Measurements from ENCODE around the gene DRG1. TPM values are rescaled to one million over a fixed set of nuclear protein-coding genes. Genes with fewer than 3 reads are reported as not detected.
A peak's percentile ranks its signal among the peaks of the same experiment; 100 is the strongest.

DRG1 gene, protein sequence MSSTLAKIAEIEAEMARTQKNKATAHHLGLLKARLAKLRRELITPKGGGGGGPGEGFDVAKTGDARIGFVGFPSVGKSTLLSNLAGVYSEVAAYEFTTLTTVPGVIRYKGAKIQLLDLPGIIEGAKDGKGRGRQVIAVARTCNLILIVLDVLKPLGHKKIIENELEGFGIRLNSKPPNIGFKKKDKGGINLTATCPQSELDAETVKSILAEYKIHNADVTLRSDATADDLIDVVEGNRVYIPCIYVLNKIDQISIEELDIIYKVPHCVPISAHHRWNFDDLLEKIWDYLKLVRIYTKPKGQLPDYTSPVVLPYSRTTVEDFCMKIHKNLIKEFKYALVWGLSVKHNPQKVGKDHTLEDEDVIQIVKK
- 42.1 TPM for total RNA-seq (2013)
- 10 to 100 TPM; 24.7 to 81.3 (median 68.2) TPM for polyA plus RNA-seq
- 12.1 and 15.5 TPM in 2 replicates for polyA minus RNA-seq
- total RNA-seq: 11.4 to 27.3 (median 18.7) reads per million in 11 experiments

DNA sequence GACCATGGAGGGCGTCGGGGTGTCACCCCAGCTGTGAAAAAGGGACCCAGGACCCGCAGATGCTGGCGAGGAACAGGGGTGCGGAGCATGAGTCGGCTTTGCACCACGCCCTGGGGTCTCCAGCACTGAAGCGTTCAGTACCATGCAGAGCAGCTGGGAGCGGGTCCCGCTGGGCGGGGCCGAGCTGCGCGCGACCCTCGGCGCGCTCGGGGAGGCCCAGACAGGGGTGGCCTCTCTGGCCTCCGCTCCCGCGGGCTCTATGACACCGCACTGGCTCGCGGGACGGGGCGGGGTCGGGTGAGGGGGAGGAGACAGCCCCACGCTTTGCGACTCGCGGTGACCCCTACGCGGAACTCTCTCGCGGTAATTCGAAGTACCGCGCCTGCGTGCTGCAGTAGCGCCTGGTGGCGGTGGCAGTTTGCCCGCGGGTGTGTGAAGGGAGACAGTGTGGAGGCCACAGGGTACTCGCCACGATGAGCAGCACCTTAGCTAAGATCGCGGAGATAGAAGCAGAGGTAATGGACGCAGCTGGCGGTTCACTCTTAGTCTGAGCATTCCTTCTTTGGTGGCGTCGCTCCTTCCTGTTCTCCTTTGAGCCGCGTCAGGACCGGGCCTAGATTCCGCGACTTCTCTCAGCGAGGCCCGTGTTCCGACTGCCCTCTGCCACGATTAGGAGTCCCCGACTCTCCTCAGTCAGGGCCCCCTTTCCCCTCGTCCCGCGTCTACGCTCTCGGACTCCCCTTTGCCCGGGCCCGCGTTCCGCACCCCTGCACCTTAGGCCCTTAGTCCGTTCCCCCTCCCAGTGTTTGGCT lies at the start of gene DRG1:
Gene DRG1 (plus strand): TSS at position 394 of the 812 bp plus-strand sequence. CDS start 80 bp downstream, at position 474.
- no peaks in the 10 kb centered on the region for H3K9me3 ChIP-seq (replicated peaks in 1 of 2; ENCODE audit: control insufficient read depth in 1 of 2, insufficient read depth in 1 of 2, low read length in 2 of 2)
- Mint-ChIP-seq H3K36me3 (peaks cover 19 to 35% of the 10 kb centered on the region in 2 donors), H3K9me3 (peaks cover 0 to 3% (median under 1%) of the 10 kb centered on the region in 7 donors), H3K27ac (peak within 1 kb of the TSS; percentile 89 to 97 (median 95)), H3K27me3 (ENCODE audit: low read depth in 3 of 3) (peaks cover 0 to 2% (median 0%) of the 10 kb centered on the region in 3 donors), H3K4me1 (peaks cover 14% of the 10 kb centered on the region), H3K4me3 (peak within 1 kb of the TSS; percentile 92 to 98)
- H4K20me1 ChIP-seq (ENCODE audit: insufficient read depth, low read length): peaks cover 8% of the 10 kb centered on the region
- under 1% methylated on average over 71 of the region's 72 CpGs for WGBS (ENCODE audit: insufficient coverage)
- peak within 1 kb of the TSS; percentile 87 for H3K4me2 ChIP-seq (replicated peaks; ENCODE audit: extremely low read depth, low read length, poor library complexity, severe bottlenecking)
- peak within 1 kb of the TSS; percentile 92 for H3K9ac ChIP-seq (ENCODE audit: insufficient read depth, low read length, poor library complexity, severe bottlenecking)
- H3K79me2 ChIP-seq (ENCODE audit: insufficient read depth, low read length): peaks cover 54% of the 10 kb centered on the region
- H3K27ac ChIP-seq (ENCODE audit: low read depth in 1 of 2, low read length in 2 of 2): peak within 1 kb of the TSS; percentile 72 to 90
- no peaks in the 10 kb centered on the region for H3K27me3 ChIP-seq (ENCODE audit: control insufficient read depth in 2 of 2, insufficient read depth in 2 of 2, low read length in 2 of 2)
- H3K36me3 ChIP-seq (replicated peaks in 1 of 2; ENCODE audit: control insufficient read depth in 1 of 2, insufficient read depth in 2 of 2, low read length in 2 of 2): peaks cover 20 to 21% of the 10 kb centered on the region in 2 donors
- TF ChIP-seq, protein P1, sequence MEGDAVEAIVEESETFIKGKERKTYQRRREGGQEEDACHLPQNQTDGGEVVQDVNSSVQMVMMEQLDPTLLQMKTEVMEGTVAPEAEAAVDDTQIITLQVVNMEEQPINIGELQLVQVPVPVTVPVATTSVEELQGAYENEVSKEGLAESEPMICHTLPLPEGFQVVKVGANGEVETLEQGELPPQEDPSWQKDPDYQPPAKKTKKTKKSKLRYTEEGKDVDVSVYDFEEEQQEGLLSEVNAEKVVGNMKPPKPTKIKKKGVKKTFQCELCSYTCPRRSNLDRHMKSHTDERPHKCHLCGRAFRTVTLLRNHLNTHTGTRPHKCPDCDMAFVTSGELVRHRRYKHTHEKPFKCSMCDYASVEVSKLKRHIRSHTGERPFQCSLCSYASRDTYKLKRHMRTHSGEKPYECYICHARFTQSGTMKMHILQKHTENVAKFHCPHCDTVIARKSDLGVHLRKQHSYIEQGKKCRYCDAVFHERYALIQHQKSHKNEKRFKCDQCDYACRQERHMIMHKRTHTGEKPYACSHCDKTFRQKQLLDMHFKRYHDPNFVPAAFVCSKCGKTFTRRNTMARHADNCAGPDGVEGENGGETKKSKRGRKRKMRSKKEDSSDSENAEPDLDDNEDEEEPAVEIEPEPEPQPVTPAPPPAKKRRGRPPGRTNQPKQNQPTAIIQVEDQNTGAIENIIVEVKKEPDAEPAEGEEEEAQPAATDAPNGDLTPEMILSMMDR (IDR thresholded peaks at IDR 0.05): no peak
- peak within 1 kb of the TSS; percentile 72 to 98 (median 73) for H3K4me3 ChIP-seq (replicated peaks in 1 of 3; ENCODE audit: low read depth in 2 of 3, low read length in 3 of 3)
- H2AFZ ChIP-seq (ENCODE audit: insufficient read depth, low read depth, low read length, poor library complexity, severe bottlenecking): peak within 1 kb of the TSS; percentile 100
- intact Hi-C loops (cut with micrococcal nuclease): loop anchor here (2.0 to 5.0 kb wide), 2 partner anchors 52 to 53 kb away; partner anchors contain the start of gene PATZ1 (in 2 of the 2)
- peak; percentile 89 to 92 (median 91) for DNase-seq
- peaks cover 16 to 21% of the 10 kb centered on the region in 2 donors for H3K4me1 ChIP-seq (ENCODE audit: control insufficient read depth in 1 of 2, insufficient read depth in 2 of 2, low read length in 2 of 2)

DNA sequence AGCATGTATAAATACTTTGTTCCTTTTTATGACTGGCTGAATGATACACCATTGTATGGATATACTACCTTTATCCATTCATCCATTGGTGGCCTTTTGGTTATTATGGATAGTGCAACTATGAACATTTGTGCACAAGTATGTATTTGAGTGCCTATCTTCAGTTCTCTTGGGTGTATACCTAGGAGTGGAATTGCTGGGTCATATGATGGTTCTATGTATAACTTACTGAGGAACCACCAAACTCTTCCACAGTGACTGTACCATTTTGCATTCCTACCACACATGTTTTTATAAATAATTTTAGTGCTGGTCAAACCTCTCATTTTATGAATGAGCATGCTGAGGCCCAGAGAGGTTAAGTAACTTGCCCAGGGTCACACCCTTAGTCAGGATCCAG lies 49.4 kb upstream of the DRG1 start:
- Histone ChIP-seq H3K79me2 (ENCODE audit: insufficient read depth, low read length) (peaks cover 8% of the 10 kb centered on the region), H3K9me3 (replicated peaks in 1 of 2; ENCODE audit: control insufficient read depth in 1 of 2, insufficient read depth in 1 of 2, low read length in 2 of 2) (no peaks in the 10 kb centered on the region), H4K20me1 (ENCODE audit: insufficient read depth, low read length) (peaks cover 8% of the 10 kb centered on the region), H3K9ac (ENCODE audit: insufficient read depth, low read length, poor library complexity, severe bottlenecking) (no peak overlapping the region), H3K27me3 (ENCODE audit: control insufficient read depth in 2 of 2, insufficient read depth in 2 of 2, low read length in 2 of 2) (no peaks in the 10 kb centered on the region), H2AFZ (ENCODE audit: insufficient read depth, low read depth, low read length, poor library complexity, severe bottlenecking) (no peak overlapping the region), H3K36me3 (replicated peaks in 1 of 2; ENCODE audit: control insufficient read depth in 1 of 2, insufficient read depth in 2 of 2, low read length in 2 of 2) (no peaks in the 10 kb centered on the region), H3K4me2 (replicated peaks; ENCODE audit: extremely low read depth, low read length, poor library complexity, severe bottlenecking) (no peak overlapping the region), H3K4me1 (ENCODE audit: control insufficient read depth in 1 of 2, insufficient read depth in 2 of 2, low read length in 2 of 2) (peaks cover 16 to 23% of the 10 kb centered on the region in 2 donors), H3K4me3 (replicated peaks in 1 of 3; ENCODE audit: low read depth in 2 of 3, low read length in 3 of 3) (no peak overlapping the region), H3K27ac (ENCODE audit: low read depth in 1 of 2, low read length in 2 of 2) (no peak overlapping the region)
- Mint-ChIP-seq H3K36me3 (no peaks in the 10 kb centered on the region), H3K4me3 (no peak overlapping the region), H3K27ac (no peak overlapping the region), H3K27me3 (ENCODE audit: low read depth in 3 of 3) (peaks cover 2 to 8% (median 7%) of the 10 kb centered on the region in 3 donors), H3K9me3 (no peaks in the 10 kb centered on the region), H3K4me1 (peaks cover 20% of the 10 kb centered on the region)
- no peak for DNase-seq
- TF ChIP-seq, protein P1 (IDR thresholded peaks at IDR 0.05): no peak
- intact Hi-C loops (cut with micrococcal nuclease): loop anchor here (5.0 to 10.0 kb wide), 3 partner anchors 47 to 285 kb away; partner anchors contain the start of gene DRG1 (in 1 of the 2)

Measured in CD14-positive monocyte (primary cell).